HG03095 (cell line): Measurements from ENCODE around the gene TYRP1.

Experiments used
- ATAC-seq: cut with Tn5 transposase; IDR thresholded peaks from one replicate; pipeline ENCODE4 v1.9.1; 2021; ENCODE audit warnings: moderate library complexity; ENCODE audit not compliant: unreplicated experiment

The TYRP1 gene

DNA sequence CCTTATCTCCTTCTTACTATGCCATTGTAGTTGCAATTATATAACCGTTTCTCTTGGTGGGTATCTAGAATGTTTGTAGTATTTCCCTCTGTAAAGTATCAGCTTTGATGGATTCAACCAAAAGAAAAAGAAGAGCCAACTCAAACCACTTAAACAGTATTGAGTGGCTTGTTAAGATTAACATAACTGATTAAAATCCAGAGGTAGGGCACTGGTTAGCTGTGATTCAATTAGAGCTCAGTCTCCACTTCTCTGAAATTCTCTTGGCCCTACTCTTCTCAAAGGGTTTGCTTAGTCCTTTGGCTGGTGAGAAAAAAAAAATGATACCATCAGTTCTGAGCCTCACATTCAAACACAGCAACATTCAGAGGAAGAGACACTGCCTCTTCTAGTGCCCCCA, 37.0 kb downstream of the TYRP1 start:
- ATAC-seq: no peak

- no peak for ATAC-seq
These were observed 37.7 kb downstream of the TYRP1 start for GRCh38 chr9:12730927-12731326.

- ATAC-seq: no peak
These were observed 39.8 kb downstream of the TYRP1 start for GRCh38 chr9:12732971-12733370.

GRCh38 chr9:12735665-12736064, 42.5 kb downstream of the TYRP1 start:
- no peak for ATAC-seq

DNA sequence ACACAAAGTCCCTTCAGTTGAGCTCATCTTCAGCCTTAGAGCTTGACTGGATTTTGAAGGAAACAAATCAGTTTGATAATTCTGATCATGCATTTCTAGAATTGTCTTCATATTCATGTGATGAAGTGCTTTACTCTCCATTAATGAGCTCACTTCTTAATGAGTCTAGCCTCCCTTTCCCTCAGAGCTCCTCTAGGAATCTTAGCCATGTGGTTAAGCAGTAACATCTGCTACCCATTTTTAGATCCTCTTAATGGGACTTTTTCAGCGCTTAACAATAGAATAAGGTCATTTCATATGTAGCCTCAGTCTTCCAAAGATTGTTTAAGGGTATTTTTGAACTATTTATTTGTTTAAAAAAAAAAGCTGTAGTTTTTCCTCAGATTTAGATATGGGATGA, 44.7 kb downstream of the TYRP1 start:
- ATAC-seq: no peak

GRCh38 chr9:12739014-12739652, 45.9 kb downstream of the TYRP1 start:
- ATAC-seq: no peak

DNA sequence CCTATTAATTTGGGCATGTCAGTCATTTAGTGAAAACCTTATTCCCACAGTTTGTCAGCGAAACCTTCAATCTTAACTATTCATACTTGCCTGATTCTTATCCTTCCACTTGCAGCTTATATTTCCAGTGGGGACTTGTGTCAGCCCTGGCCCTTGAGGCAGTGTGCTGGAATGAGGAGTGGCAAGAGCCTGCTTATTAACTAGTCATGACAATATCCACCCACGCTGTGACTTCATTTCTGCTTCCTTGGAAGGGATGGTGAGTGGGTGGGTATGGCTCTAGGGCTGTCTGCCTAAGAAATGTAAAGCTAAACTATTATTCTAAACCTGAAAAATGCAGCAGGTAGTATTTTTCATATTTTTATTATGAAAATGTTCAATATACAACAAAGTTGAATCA, 47.7 kb downstream of the TYRP1 start:
- no peak for ATAC-seq

GRCh38 chr9:12748016-12748415, 54.8 kb downstream of the TYRP1 start:
- ATAC-seq: no peak

DNA sequence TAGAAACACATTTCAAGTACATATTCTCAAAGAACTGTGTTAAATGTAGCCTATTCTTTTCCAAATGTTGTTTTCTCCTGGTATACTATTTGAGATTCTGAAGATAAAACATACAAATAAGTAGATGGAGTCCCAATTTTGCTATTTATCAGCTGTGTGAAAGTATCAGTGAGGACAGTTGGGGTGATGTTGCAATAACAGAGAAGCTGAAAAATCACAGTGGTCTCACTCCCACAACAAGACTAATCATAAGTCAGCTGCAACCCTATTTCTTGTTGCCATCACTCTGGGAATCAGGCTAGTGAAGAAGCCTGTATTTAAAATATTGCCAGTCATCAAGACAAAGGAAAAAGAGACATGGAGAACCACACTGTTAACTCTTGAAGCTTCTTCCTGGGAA, 55.8 kb downstream of the TYRP1 start:
- ATAC-seq: no peak

DNA sequence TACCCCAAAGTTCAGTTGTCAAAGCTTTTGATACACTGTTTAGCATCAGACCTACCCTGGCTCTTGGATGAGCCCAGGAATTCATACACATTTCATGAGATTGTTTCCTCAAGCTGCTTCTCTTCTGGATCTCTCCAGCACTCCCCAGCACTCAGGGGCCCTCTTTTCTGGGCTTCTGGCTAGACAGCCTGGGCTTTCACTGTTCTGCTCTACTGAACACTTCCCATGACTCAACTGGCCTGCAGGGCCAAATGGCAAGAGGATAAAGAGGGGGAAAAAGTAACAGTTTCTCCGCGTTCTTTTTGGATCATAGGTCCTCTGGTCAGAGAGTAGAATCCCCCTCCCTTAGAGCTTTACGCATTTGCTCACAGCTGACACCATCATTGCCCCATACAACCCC, 60.7 kb downstream of the TYRP1 start:
- ATAC-seq: no peak

- no peak for ATAC-seq
These were observed 66.6 kb downstream of the TYRP1 start for GRCh38 chr9:12759761-12760160.
